Measurements from ENCODE around the gene SLC38A2.

DNA sequence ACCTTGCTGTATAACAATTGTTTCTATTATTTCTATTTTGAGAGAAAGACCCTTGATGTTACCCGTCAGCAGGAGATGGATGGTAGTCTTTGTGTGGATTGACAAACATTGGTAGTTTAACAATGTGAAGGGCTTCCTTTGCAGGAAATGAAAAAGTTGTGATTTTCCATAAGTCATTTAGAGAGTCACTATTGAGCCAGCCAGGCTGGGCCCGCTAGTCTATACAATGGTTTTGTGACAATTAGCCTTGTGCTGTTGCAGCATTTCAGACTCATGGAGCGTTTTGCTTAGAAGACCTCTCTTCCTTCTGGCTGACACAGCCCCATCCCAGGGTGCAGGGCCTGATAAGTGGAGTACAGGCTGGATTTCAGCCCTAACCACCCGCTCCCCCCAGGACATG is 18.3 kb upstream of the SLC38A2 start:
- TF ChIP-seq, protein P1, sequence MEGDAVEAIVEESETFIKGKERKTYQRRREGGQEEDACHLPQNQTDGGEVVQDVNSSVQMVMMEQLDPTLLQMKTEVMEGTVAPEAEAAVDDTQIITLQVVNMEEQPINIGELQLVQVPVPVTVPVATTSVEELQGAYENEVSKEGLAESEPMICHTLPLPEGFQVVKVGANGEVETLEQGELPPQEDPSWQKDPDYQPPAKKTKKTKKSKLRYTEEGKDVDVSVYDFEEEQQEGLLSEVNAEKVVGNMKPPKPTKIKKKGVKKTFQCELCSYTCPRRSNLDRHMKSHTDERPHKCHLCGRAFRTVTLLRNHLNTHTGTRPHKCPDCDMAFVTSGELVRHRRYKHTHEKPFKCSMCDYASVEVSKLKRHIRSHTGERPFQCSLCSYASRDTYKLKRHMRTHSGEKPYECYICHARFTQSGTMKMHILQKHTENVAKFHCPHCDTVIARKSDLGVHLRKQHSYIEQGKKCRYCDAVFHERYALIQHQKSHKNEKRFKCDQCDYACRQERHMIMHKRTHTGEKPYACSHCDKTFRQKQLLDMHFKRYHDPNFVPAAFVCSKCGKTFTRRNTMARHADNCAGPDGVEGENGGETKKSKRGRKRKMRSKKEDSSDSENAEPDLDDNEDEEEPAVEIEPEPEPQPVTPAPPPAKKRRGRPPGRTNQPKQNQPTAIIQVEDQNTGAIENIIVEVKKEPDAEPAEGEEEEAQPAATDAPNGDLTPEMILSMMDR (IDR thresholded peaks at IDR 0.05) = no peak
- TF ChIP-seq ZFX (IDR thresholded peaks at IDR 0.05; ENCODE audit: borderline replicate concordance) = no peak
